Posterior cingulate gyrus (tissue), 11 donors: ENCODE results near the gene LAMTOR5.
"Not testable (repeated sequence)": the region's sequence is repeated elsewhere in the genome, so short reads cannot be mapped to it uniquely, and the experiment has no call there.

Experiments
- DNase-seq, 10 donors: peaks; one replicate each; pipeline versions ENCODE4 v3.0.0 to v3.0.0-alpha.2; 2020 to 2021; ENCODE audit warnings: mixed read lengths in 3 of 10
- intact Hi-C: fragments of 100-400 bp; cut with DNase I; formaldehyde crosslinking; loops from one replicate; pipeline ENCODE4 v1.15.1; 2023

LAMTOR5 gene

GRCh38 chr1:110407260-110408210, at the start of gene LAMTOR5:
LAMTOR5 (minus strand) TSS chr1:110407694; CDS start chr1:110407620, 74 bp downstream.
- peak; percentile 89 to 99 (median 93) for DNase-seq
- intact Hi-C loops: loop anchor here (1.0 to 5.0 kb wide), 2 partner anchors 69 to 205 kb away; no protein-coding TSS in a partner anchor

- intact Hi-C loops: no loop called here
- peak in 1 of 10 donors; percentile 55 for DNase-seq
These were observed 49.7 kb upstream of the LAMTOR5 start for GRCh38 chr1:110457206-110457605.

- intact Hi-C loops: no loop called here
These were observed 47.7 kb upstream of the LAMTOR5 start for GRCh38 chr1:110455151-110455550.

GRCh38 chr1:110454328-110454727, 46.8 kb upstream of the LAMTOR5 start:
- DNase-seq: peak in 1 of 10 donors; percentile 38
- intact Hi-C loops: no loop called here

More at GRCh38 chr1:110455151-110455550, 47.7 kb upstream of the LAMTOR5 start:
- peak in 1 of 10 donors; percentile 62 for DNase-seq

- intact Hi-C loops: no loop called here
- DNase-seq: peak in 1 of 10 donors; percentile 45
These were observed 46.3 kb upstream of the LAMTOR5 start for GRCh38 chr1:110453829-110454228.

GRCh38 chr1:110452330-110452729, 44.8 kb upstream of the LAMTOR5 start:
- intact Hi-C loops: no loop called here
- peak in 1 of 10 donors; percentile 80 for DNase-seq

- DNase-seq: peak in 1 of 10 donors; percentile 49
- intact Hi-C loops: no loop called here
These were observed 43.4 kb upstream of the LAMTOR5 start, which contains the start of gene PROK1 for GRCh38 chr1:110450929-110451328. PROK1 (plus strand) TSS chr1:110451149; CDS start chr1:110451217, 68 bp downstream.

- intact Hi-C loops: no loop called here
These were observed 42.5 kb upstream of the LAMTOR5 start for GRCh38 chr1:110449661-110450651.

GRCh38 chr1:110444561-110444960, 37.1 kb upstream of the LAMTOR5 start:
- intact Hi-C loops: no loop called here
- peak in 1 of 10 donors; percentile 14 for DNase-seq

More at GRCh38 chr1:110449661-110450651, 42.5 kb upstream of the LAMTOR5 start:
- peak in 1 of 10 donors; percentile 29 for DNase-seq

GRCh38 chr1:110443451-110443850, 36.0 kb upstream of the LAMTOR5 start:
- intact Hi-C loops: no loop called here
- DNase-seq: peak in 1 of 10 donors; percentile 29

GRCh38 chr1:110441888-110442287, 34.4 kb upstream of the LAMTOR5 start:
- intact Hi-C loops: no loop called here
- peak in 1 of 10 donors; percentile 8 for DNase-seq

- intact Hi-C loops: no loop called here
- DNase-seq: peak in 1 of 10 donors; percentile 30
These were observed 33.4 kb upstream of the LAMTOR5 start for GRCh38 chr1:110440877-110441276.

- intact Hi-C loops, DNase-seq: not testable (repeated sequence)
These were observed 32.4 kb upstream of the LAMTOR5 start for GRCh38 chr1:110439873-110440272.

GRCh38 chr1:110438893-110439292, 31.4 kb upstream of the LAMTOR5 start:
- no peak for DNase-seq
- intact Hi-C loops: no loop called here

- DNase-seq, intact Hi-C loops: not testable (repeated sequence)
These were observed 30.3 kb upstream of the LAMTOR5 start for GRCh38 chr1:110437645-110438299.

- intact Hi-C loops: no loop called here
- DNase-seq: no peak
These were observed 29.1 kb upstream of the LAMTOR5 start for GRCh38 chr1:110436635-110437034.

GRCh38 chr1:110434946-110435345, 27.5 kb upstream of the LAMTOR5 start:
- intact Hi-C loops: no loop called here
- DNase-seq: no peak

- intact Hi-C loops: no loop called here
- no peak for DNase-seq
These were observed 26.3 kb upstream of the LAMTOR5 start for GRCh38 chr1:110433803-110434202.

GRCh38 chr1:110433213-110433612, 25.7 kb upstream of the LAMTOR5 start:
- intact Hi-C loops: no loop called here
- no peak for DNase-seq

GRCh38 chr1:110430901-110431300, 23.4 kb upstream of the LAMTOR5 start:
- no peak for DNase-seq
- intact Hi-C loops: no loop called here
